Trophoblast cell (in vitro differentiated cells and primary cell): ENCODE measurements around the gene IKZF3.
"Not testable (repeated sequence)": the region's sequence is repeated elsewhere in the genome, so short reads cannot be mapped to it uniquely, and the experiment has no call there.

Experiments used
- DNase-seq, 2 donors: peaks; one replicate each; pipeline ENCODE4 v3.0.0-alpha.2; 2016
- H2AFZ ChIP-seq: 2 replicates; pipeline ENCODE4 v1.6.1; 2013; ENCODE audit warnings: low read length, moderate library complexity, mild to moderate bottlenecking; ENCODE audit not compliant: insufficient read depth, poor library complexity
- H2AK5ac ChIP-seq: 2 replicates; pipeline ENCODE4 v1.6.1; 2013; ENCODE audit warnings: mild to moderate bottlenecking, low read length
- H2BK120ac ChIP-seq: 2 replicates; pipeline ENCODE4 v1.6.1; 2013; ENCODE audit warnings: low read length, mild to moderate bottlenecking, moderate library complexity; ENCODE audit not compliant: insufficient read depth, poor library complexity
- H2BK12ac ChIP-seq: 2 replicates; pipeline ENCODE4 v1.6.1; 2013; ENCODE audit warnings: mild to moderate bottlenecking, low read length, moderate library complexity
- H2BK5ac ChIP-seq: 2 replicates; pipeline ENCODE4 v1.6.1; 2013; ENCODE audit warnings: low read length, low read depth, moderate library complexity, mild to moderate bottlenecking; ENCODE audit not compliant: poor library complexity
- H3K14ac ChIP-seq: 2 replicates; pipeline ENCODE4 v1.6.1; 2013; ENCODE audit warnings: mild to moderate bottlenecking, low read length
- H3K18ac ChIP-seq: 2 replicates; pipeline ENCODE4 v1.6.1; 2013; ENCODE audit warnings: mild to moderate bottlenecking, low read length
- H3K23ac ChIP-seq: 2 replicates; pipeline ENCODE4 v1.6.1; 2013; ENCODE audit warnings: low read length
- H3K27ac ChIP-seq: 2 replicates; pipeline ENCODE4 v1.5.1; 2013; ENCODE audit warnings: low read depth, mild to moderate bottlenecking, inconsistent platforms, low read length, moderate library complexity
- H3K27me3 ChIP-seq: 2 replicates; pipeline ENCODE4 v1.6.1; 2013; ENCODE audit warnings: inconsistent platforms, mild to moderate bottlenecking, low read length, moderate library complexity; ENCODE audit not compliant: insufficient read depth
- H3K36me3 ChIP-seq, 2 experiments: 1 replicate in 1 of 2; 2 replicates in 1 of 2; pipeline ENCODE4 v1.6.1; 2013; ENCODE audit warnings: low read length in 2 of 2, mild to moderate bottlenecking in 2 of 2, moderate library complexity in 1 of 2; ENCODE audit not compliant: insufficient read depth in 2 of 2, control insufficient read depth in 1 of 2
- H3K4ac ChIP-seq: 2 replicates; pipeline ENCODE4 v1.6.1; 2013; ENCODE audit warnings: low read depth, mild to moderate bottlenecking, low read length, moderate library complexity
- H3K4me1 ChIP-seq, 2 experiments: 1 replicate in 1 of 2; 2 replicates in 1 of 2; pipeline ENCODE4 v1.6.1; 2013; ENCODE audit warnings: low read length in 2 of 2, mild to moderate bottlenecking in 2 of 2, moderate library complexity in 1 of 2; ENCODE audit not compliant: insufficient read depth in 2 of 2, control insufficient read depth in 1 of 2
- H3K4me2 ChIP-seq: 2 replicates; pipeline ENCODE4 v1.6.1; 2013; ENCODE audit warnings: inconsistent platforms, mild to moderate bottlenecking, low read length, moderate library complexity
- H3K4me3 ChIP-seq: 2 replicates; pipeline ENCODE4 v1.5.1; 2013; ENCODE audit warnings: mild to moderate bottlenecking, low read depth, low read length, inconsistent platforms
- H3K79me1 ChIP-seq: one replicate; pipeline ENCODE4 v1.6.1; 2013; ENCODE audit warnings: low read length
- H3K79me2 ChIP-seq: 2 replicates; pipeline ENCODE4 v1.6.1; 2013; ENCODE audit warnings: low read length, mild to moderate bottlenecking; ENCODE audit not compliant: control insufficient read depth, insufficient read depth, poor library complexity
- H3K9ac ChIP-seq: 2 replicates; pipeline ENCODE4 v1.6.1; 2013; ENCODE audit warnings: mild to moderate bottlenecking, low read length
- H3K9me3 ChIP-seq: 2 replicates; pipeline ENCODE4 v1.6.1; 2013; ENCODE audit warnings: low read depth, mild to moderate bottlenecking, control low read depth, inconsistent platforms, low read length; ENCODE audit not compliant: insufficient read depth
- H4K12ac ChIP-seq: 2 replicates; pipeline ENCODE4 v1.6.1; 2013; ENCODE audit warnings: low read depth, mild to moderate bottlenecking, low read length, moderate library complexity
- H4K8ac ChIP-seq: 2 replicates; pipeline ENCODE4 v1.6.1; 2013; ENCODE audit warnings: low read depth, mild to moderate bottlenecking, low read length, moderate library complexity
- H4K91ac ChIP-seq: one replicate; pipeline ENCODE4 v1.6.1; 2013; ENCODE audit warnings: low read depth, mild to moderate bottlenecking, low read length, moderate library complexity
- WGBS: extraction: QIAGEN DNeasy Blood & Tissue Kit; methylation state at CpG from one replicate; pipeline ENCODE4 v1.1.7; 2013; ENCODE audit warnings: missing lambda C conversion rate; ENCODE audit not compliant: insufficient read length, insufficient coverage; ENCODE audit errors: extremely low coverage; 5-methylcytosine and 5-hydroxymethylcytosine counted together

IKZF3 gene

GRCh38 chr17:39751637-39752036 is 112.5 kb downstream of the IKZF3 start:
- Histone ChIP-seq H3K9me3 (peaks cover 4% of the 10 kb centered on the region), H3K79me1 (peaks cover 13% of the 10 kb centered on the region), H3K18ac (no peak overlapping the region), H2AK5ac (no peak overlapping the region), H2BK12ac (no peak overlapping the region), H3K9ac (no peak overlapping the region), H2BK120ac (no peak overlapping the region), H4K8ac (no peak overlapping the region), H4K91ac (no peak overlapping the region), H3K4me3 (no peak overlapping the region), H3K79me2 (peaks cover 8% of the 10 kb centered on the region), H3K4ac (no peak overlapping the region), H2AFZ (no peak overlapping the region), H3K14ac (no peak overlapping the region), H3K4me1 (peaks cover 3 to 15% of the 10 kb centered on the region in 2 experiments), H3K23ac (no peak overlapping the region), H2BK5ac (no peak overlapping the region), H3K4me2 (no peak overlapping the region), H3K27ac (no peak overlapping the region), H3K36me3 (peaks cover 2 to 4% of the 10 kb centered on the region in 2 experiments), H4K12ac (no peak overlapping the region), H3K27me3 (no peaks in the 10 kb centered on the region)
- no CpG with 5 or more reads among the region's 10 CpGs for WGBS
- DNase-seq, result no peak

GRCh38 chr17:39751016-39751543 is 113.0 kb downstream of the IKZF3 start:
- Histone ChIP-seq H3K4ac (no peak overlapping the region), H3K27ac (no peak overlapping the region), H4K12ac (no peak overlapping the region), H2AFZ (no peak overlapping the region), H3K79me1 (peaks cover 13% of the 10 kb centered on the region), H2BK120ac (no peak overlapping the region), H2BK5ac (no peak overlapping the region), H2AK5ac (peak overlapping the region; percentile 26), H3K27me3 (no peaks in the 10 kb centered on the region), H3K14ac (no peak overlapping the region), H3K9ac (no peak overlapping the region), H3K4me3 (no peak overlapping the region), H4K8ac (no peak overlapping the region), H3K36me3 (peaks cover 4 to 8% of the 10 kb centered on the region in 2 experiments), H3K4me1 (peaks cover 3 to 15% of the 10 kb centered on the region in 2 experiments), H3K4me2 (no peak overlapping the region), H3K79me2 (peaks cover 8% of the 10 kb centered on the region), H3K23ac (no peak overlapping the region), H2BK12ac (no peak overlapping the region), H4K91ac (no peak overlapping the region), H3K18ac (no peak overlapping the region), H3K9me3 (peaks cover 2% of the 10 kb centered on the region)
- no CpG with 5 or more reads among the region's 5 CpGs for WGBS
- no peak for DNase-seq

- H3K79me1 ChIP-seq, result peaks cover 13% of the 10 kb centered on the region
- H3K79me2 ChIP-seq, result peaks cover 8% of the 10 kb centered on the region
- H2AK5ac ChIP-seq, result peak overlapping the region; percentile 26
- H4K12ac ChIP-seq, result no peak overlapping the region
- no peak overlapping the region for H3K4ac ChIP-seq
- no peak overlapping the region for H3K4me3 ChIP-seq
- H4K91ac ChIP-seq, result no peak overlapping the region
- peaks cover 2% of the 10 kb centered on the region for H3K9me3 ChIP-seq
- no peak overlapping the region for H3K27ac ChIP-seq
- no peak overlapping the region for H2AFZ ChIP-seq
- no peak overlapping the region for H3K14ac ChIP-seq
- no peak overlapping the region for H3K4me2 ChIP-seq
- no peak overlapping the region for H4K8ac ChIP-seq
- no CpG with 5 or more reads among the region's 9 CpGs for WGBS
- peaks cover 11% of the 10 kb centered on the region in 2 experiments for H3K36me3 ChIP-seq
- no peak overlapping the region for H3K23ac ChIP-seq
- H3K9ac ChIP-seq, result no peak overlapping the region
- no peaks in the 10 kb centered on the region for H3K27me3 ChIP-seq
- H3K4me1 ChIP-seq, result peaks cover 3 to 15% of the 10 kb centered on the region in 2 experiments
- no peak overlapping the region for H2BK5ac ChIP-seq
- H2BK12ac ChIP-seq, result no peak overlapping the region
- no peak for DNase-seq
- no peak overlapping the region for H3K18ac ChIP-seq
- no peak overlapping the region for H2BK120ac ChIP-seq
Measured at GRCh38 chr17:39750131-39751015, 113.7 kb downstream of the IKZF3 start.

GRCh38 chr17:39748444-39749034 is 115.6 kb downstream of the IKZF3 start:
- not testable (repeated sequence) for H2BK120ac ChIP-seq, H2AFZ ChIP-seq, H3K9ac ChIP-seq, H2BK12ac ChIP-seq, DNase-seq, H4K8ac ChIP-seq, H2BK5ac ChIP-seq, H3K9me3 ChIP-seq, H2AK5ac ChIP-seq, H3K18ac ChIP-seq, H3K27me3 ChIP-seq, H3K4ac ChIP-seq, H3K4me1 ChIP-seq, H3K79me2 ChIP-seq, H3K79me1 ChIP-seq, H3K14ac ChIP-seq, H4K12ac ChIP-seq, H3K4me3 ChIP-seq, H3K23ac ChIP-seq, H4K91ac ChIP-seq, H3K4me2 ChIP-seq, H3K27ac ChIP-seq
- peaks cover 24% of the 10 kb centered on the region in 2 experiments for H3K36me3 ChIP-seq
- WGBS, result no CpG with 5 or more reads among the region's 8 CpGs
